Measurements from ENCODE around the gene CADM1. TPM values are rescaled to one million over a fixed set of nuclear protein-coding genes. Genes with fewer than 3 reads are reported as not detected.

CADM1 gene
- total RNA-seq, 2 experiments from 2014 or later: 59.7 to 89.7 TPM

GRCh38 chr11:115181538-115181937 is 322.7 kb downstream of the CADM1 start:
- Histone ChIP-seq H3K79me2 (ENCODE audit: insufficient read depth, low read depth, low read length) (no peaks in the 10 kb centered on the region), H2AFZ (ENCODE audit: low read length) (no peak overlapping the region), H3K27ac (ENCODE audit: low read depth, low read length, poor library complexity, severe bottlenecking) (no peak overlapping the region), H3K36me3 (ENCODE audit: insufficient read depth, low read length) (no peaks in the 10 kb centered on the region), H3K9me3 (ENCODE audit: low read length) (no peaks in the 10 kb centered on the region), H3K4me2 (ENCODE audit: low read length) (no peak overlapping the region), H3K4me3 (ENCODE audit: low read depth, low read length, poor library complexity, severe bottlenecking) (no peak overlapping the region), H3K4me1 (ENCODE audit: insufficient read depth, low read length, poor library complexity, severe bottlenecking) (no peaks in the 10 kb centered on the region), H3K9me2 (ENCODE audit: insufficient read depth, low read length) (no peaks in the 10 kb centered on the region), H4K20me1 (ENCODE audit: insufficient read depth, low read length) (no peaks in the 10 kb centered on the region)
- intact Hi-C loops (cut with micrococcal nuclease; ENCODE audit: unreplicated experiment): no loop called here
- no TSS peak for BruUV-seq (replicated peaks)
- no peak for TF ChIP-seq CTCF (conservative IDR thresholded peaks at IDR 0.05; ENCODE audit: low read length)
- TF ChIP-seq EZH2phosphoT487 (IDR thresholded peaks at IDR 0.05; ENCODE audit: borderline replicate concordance, low read depth, low read length): no peak
- CTCF ChIA-PET (ENCODE audit: unreplicated experiment): no interaction called here
- POLR2A ChIA-PET: interaction anchor here (1.4 kb wide), 1 partner anchor 364 kb away, joined by 3 read pairs; no protein-coding TSS in a partner anchor
- no peak for DNase-seq (ENCODE audit: low spot score)

- CTCF ChIA-PET (ENCODE audit: unreplicated experiment): no interaction called here
- BruUV-seq (replicated peaks): no TSS peak
Observed at GRCh38 chr11:115180272-115180671, 323.9 kb downstream of the CADM1 start.

More at GRCh38 chr11:115180272-115180671, 323.9 kb downstream of the CADM1 start:
- POLR2A ChIA-PET: interaction anchor here (1.6 kb wide), 1 partner anchor 12 kb away, joined by 3 read pairs; no protein-coding TSS in a partner anchor
- H2AFZ ChIP-seq (ENCODE audit: low read length): no peak overlapping the region
- no peaks in the 10 kb centered on the region for H3K36me3 ChIP-seq (ENCODE audit: insufficient read depth, low read length)
- intact Hi-C loops (cut with micrococcal nuclease; ENCODE audit: unreplicated experiment): no loop called here
- no peak overlapping the region for H3K4me3 ChIP-seq (ENCODE audit: low read depth, low read length, poor library complexity, severe bottlenecking)
- H3K79me2 ChIP-seq (ENCODE audit: insufficient read depth, low read depth, low read length): no peaks in the 10 kb centered on the region
- no peak for DNase-seq (ENCODE audit: low spot score)
- H3K4me1 ChIP-seq (ENCODE audit: insufficient read depth, low read length, poor library complexity, severe bottlenecking): no peaks in the 10 kb centered on the region
- no peaks in the 10 kb centered on the region for H4K20me1 ChIP-seq (ENCODE audit: insufficient read depth, low read length)
- H3K4me2 ChIP-seq (ENCODE audit: low read length): no peak overlapping the region
- no peaks in the 10 kb centered on the region for H3K9me3 ChIP-seq (ENCODE audit: low read length)
- H3K27ac ChIP-seq (ENCODE audit: low read depth, low read length, poor library complexity, severe bottlenecking): no peak overlapping the region
- H3K9me2 ChIP-seq (ENCODE audit: insufficient read depth, low read length): no peaks in the 10 kb centered on the region
- TF ChIP-seq CTCF (conservative IDR thresholded peaks at IDR 0.05; ENCODE audit: low read length): no peak
- no peak for TF ChIP-seq EZH2phosphoT487 (IDR thresholded peaks at IDR 0.05; ENCODE audit: borderline replicate concordance, low read depth, low read length)
